ENCODE data around the gene NIPAL4.
"Not testable (repeated sequence)": the region's sequence is repeated elsewhere in the genome, so short reads cannot be mapped to it uniquely, and the experiment has no call there.

The NIPAL4 gene

GRCh38 chr5:157479166-157479565, 19.2 kb downstream of the NIPAL4 start:
- H3K27me3 ChIP-seq (ENCODE audit: control insufficient read depth, insufficient read depth, low read length), result no peaks in the 10 kb centered on the region
- H3K4me3 ChIP-seq (ENCODE audit: low read depth, low read length), result no peak overlapping the region
- no peaks in the 10 kb centered on the region for H3K9me3 ChIP-seq (ENCODE audit: control insufficient read depth, insufficient read depth, low read length)
- H3K9ac ChIP-seq (ENCODE audit: low read depth, low read length), result no peak overlapping the region
- no peaks in the 10 kb centered on the region for H3K36me3 ChIP-seq (ENCODE audit: control insufficient read depth, insufficient read depth, low read length)
- H3K4me1 ChIP-seq (ENCODE audit: control insufficient read depth, insufficient read depth, low read length), result no peaks in the 10 kb centered on the region

- no peak overlapping the region for H3K9ac ChIP-seq (ENCODE audit: low read depth, low read length)
- H3K27me3 ChIP-seq (ENCODE audit: control insufficient read depth, insufficient read depth, low read length), result no peaks in the 10 kb centered on the region
- no peak overlapping the region for H3K4me3 ChIP-seq (ENCODE audit: low read depth, low read length)
- H3K4me1 ChIP-seq (ENCODE audit: control insufficient read depth, insufficient read depth, low read length), result no peaks in the 10 kb centered on the region
- no peaks in the 10 kb centered on the region for H3K36me3 ChIP-seq (ENCODE audit: control insufficient read depth, insufficient read depth, low read length)
- no peaks in the 10 kb centered on the region for H3K9me3 ChIP-seq (ENCODE audit: control insufficient read depth, insufficient read depth, low read length)
Measured at GRCh38 chr5:157479612-157480510, 19.8 kb downstream of the NIPAL4 start.

- no peaks in the 10 kb centered on the region for H3K36me3 ChIP-seq (ENCODE audit: control insufficient read depth, insufficient read depth, low read length)
- H3K4me1 ChIP-seq (ENCODE audit: control insufficient read depth, insufficient read depth, low read length), result no peaks in the 10 kb centered on the region
- no peaks in the 10 kb centered on the region for H3K27me3 ChIP-seq (ENCODE audit: control insufficient read depth, insufficient read depth, low read length)
- no peaks in the 10 kb centered on the region for H3K9me3 ChIP-seq (ENCODE audit: control insufficient read depth, insufficient read depth, low read length)
- H3K9ac ChIP-seq (ENCODE audit: low read depth, low read length), result no peak overlapping the region
- no peak overlapping the region for H3K4me3 ChIP-seq (ENCODE audit: low read depth, low read length)
Measured at GRCh38 chr5:157481265-157481664, 21.3 kb downstream of the NIPAL4 start.

DNA sequence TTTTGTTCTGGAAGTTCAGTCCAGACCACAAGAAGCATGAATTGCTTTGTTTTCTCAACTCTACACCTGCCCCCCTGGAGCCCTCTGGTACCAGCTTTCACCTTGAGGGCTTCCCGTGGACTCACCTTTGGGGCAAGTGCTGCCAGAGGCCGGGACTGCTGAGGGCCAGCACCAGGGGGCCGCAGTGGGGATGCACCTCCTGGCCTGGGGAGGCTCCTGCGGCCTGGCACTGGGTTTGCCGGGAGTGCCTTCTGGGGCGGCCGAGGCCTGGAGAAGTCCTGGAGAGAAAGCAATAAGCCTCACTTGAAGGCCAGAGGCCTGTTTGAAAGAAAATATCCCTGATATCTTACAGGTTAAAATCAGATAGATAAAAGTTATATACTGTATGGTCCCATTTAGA, 21.7 kb downstream of the NIPAL4 start:
- H3K4me1 ChIP-seq (ENCODE audit: control insufficient read depth, insufficient read depth, low read length), result no peaks in the 10 kb centered on the region
- no peak overlapping the region for H3K9ac ChIP-seq (ENCODE audit: low read depth, low read length)
- no peaks in the 10 kb centered on the region for H3K36me3 ChIP-seq (ENCODE audit: control insufficient read depth, insufficient read depth, low read length)

DNA sequence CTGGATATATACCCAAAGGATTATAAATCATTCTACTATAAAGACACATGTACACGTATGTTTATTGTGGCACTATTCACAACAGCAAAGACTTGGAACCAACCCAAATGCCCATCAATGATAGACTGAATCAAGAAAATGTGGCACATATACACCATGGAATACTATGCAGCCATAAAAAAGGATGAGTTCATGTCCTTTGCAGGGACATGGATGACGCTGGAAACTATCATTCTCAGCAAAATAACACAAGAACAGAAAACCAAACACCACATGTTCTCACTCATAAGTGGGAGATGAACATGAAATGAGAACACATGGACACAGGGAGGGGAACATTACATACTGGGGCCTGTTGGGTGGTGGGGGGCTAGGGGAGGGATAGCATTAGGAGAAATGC, 22.7 kb downstream of the NIPAL4 start:
- not testable (repeated sequence) for H3K4me3 ChIP-seq (ENCODE audit: low read depth, low read length); H3K4me1 ChIP-seq (ENCODE audit: control insufficient read depth, insufficient read depth, low read length); H3K27me3 ChIP-seq (ENCODE audit: control insufficient read depth, insufficient read depth, low read length); H3K36me3 ChIP-seq (ENCODE audit: control insufficient read depth, insufficient read depth, low read length); H3K9ac ChIP-seq (ENCODE audit: low read depth, low read length); H3K9me3 ChIP-seq (ENCODE audit: control insufficient read depth, insufficient read depth, low read length)

More for the DNA sequence above, 21.7 kb downstream of the NIPAL4 start:
- Histone ChIP-seq H3K4me3 (ENCODE audit: low read depth, low read length) (no peak overlapping the region), H3K27me3 (ENCODE audit: control insufficient read depth, insufficient read depth, low read length) (no peaks in the 10 kb centered on the region), H3K9me3 (ENCODE audit: control insufficient read depth, insufficient read depth, low read length) (no peaks in the 10 kb centered on the region)

DNA sequence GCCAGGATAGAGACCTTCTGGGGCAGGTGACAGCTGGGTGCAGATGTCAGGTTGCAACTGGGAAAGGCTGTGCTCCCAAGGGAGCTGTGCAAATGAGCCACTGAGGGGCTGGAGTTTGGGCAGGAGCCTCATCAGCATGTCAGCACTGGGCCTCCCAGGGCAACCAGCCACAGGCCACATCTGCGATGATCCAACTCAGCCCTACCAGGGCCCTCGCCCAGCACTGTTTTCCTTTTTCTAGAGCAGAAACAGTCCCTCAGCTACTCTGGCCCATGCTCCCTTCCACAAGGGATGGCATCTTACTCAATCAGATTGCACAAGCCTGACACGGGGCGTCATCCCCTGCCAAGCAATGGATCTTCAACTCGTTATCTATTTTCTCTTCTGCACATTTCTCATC, 24.8 kb downstream of the NIPAL4 start:
- Histone ChIP-seq H3K9me3 (ENCODE audit: control insufficient read depth, insufficient read depth, low read length) (no peaks in the 10 kb centered on the region), H3K36me3 (ENCODE audit: control insufficient read depth, insufficient read depth, low read length) (no peaks in the 10 kb centered on the region), H3K4me3 (ENCODE audit: low read depth, low read length) (no peak overlapping the region), H3K9ac (ENCODE audit: low read depth, low read length) (no peak overlapping the region), H3K4me1 (ENCODE audit: control insufficient read depth, insufficient read depth, low read length) (no peaks in the 10 kb centered on the region), H3K27me3 (ENCODE audit: control insufficient read depth, insufficient read depth, low read length) (no peaks in the 10 kb centered on the region)

- H3K9ac ChIP-seq (ENCODE audit: low read depth, low read length), result no peak overlapping the region
- no peaks in the 10 kb centered on the region for H3K4me1 ChIP-seq (ENCODE audit: control insufficient read depth, insufficient read depth, low read length)
- H3K9me3 ChIP-seq (ENCODE audit: control insufficient read depth, insufficient read depth, low read length), result no peaks in the 10 kb centered on the region
- no peaks in the 10 kb centered on the region for H3K36me3 ChIP-seq (ENCODE audit: control insufficient read depth, insufficient read depth, low read length)
- no peak overlapping the region for H3K4me3 ChIP-seq (ENCODE audit: low read depth, low read length)
- no peaks in the 10 kb centered on the region for H3K27me3 ChIP-seq (ENCODE audit: control insufficient read depth, insufficient read depth, low read length)
Measured at GRCh38 chr5:157485340-157485739, 25.3 kb downstream of the NIPAL4 start.

GRCh38 chr5:157485811-157486210, 25.8 kb downstream of the NIPAL4 start:
- Histone ChIP-seq H3K4me1 (ENCODE audit: control insufficient read depth, insufficient read depth, low read length) (no peaks in the 10 kb centered on the region), H3K9me3 (ENCODE audit: control insufficient read depth, insufficient read depth, low read length) (no peaks in the 10 kb centered on the region), H3K9ac (ENCODE audit: low read depth, low read length) (no peak overlapping the region), H3K27me3 (ENCODE audit: control insufficient read depth, insufficient read depth, low read length) (no peaks in the 10 kb centered on the region), H3K4me3 (ENCODE audit: low read depth, low read length) (no peak overlapping the region), H3K36me3 (ENCODE audit: control insufficient read depth, insufficient read depth, low read length) (no peaks in the 10 kb centered on the region)

- Histone ChIP-seq H3K27me3 (ENCODE audit: control insufficient read depth, insufficient read depth, low read length) (no peaks in the 10 kb centered on the region), H3K9ac (ENCODE audit: low read depth, low read length) (no peak overlapping the region), H3K36me3 (ENCODE audit: control insufficient read depth, insufficient read depth, low read length) (no peaks in the 10 kb centered on the region), H3K9me3 (ENCODE audit: control insufficient read depth, insufficient read depth, low read length) (no peaks in the 10 kb centered on the region), H3K4me1 (ENCODE audit: control insufficient read depth, insufficient read depth, low read length) (no peaks in the 10 kb centered on the region), H3K4me3 (ENCODE audit: low read depth, low read length) (no peak overlapping the region)
Measured at GRCh38 chr5:157486221-157486681, 26.2 kb downstream of the NIPAL4 start.

GRCh38 chr5:157486861-157487260, 26.8 kb downstream of the NIPAL4 start:
- Histone ChIP-seq H3K27me3 (ENCODE audit: control insufficient read depth, insufficient read depth, low read length) (no peaks in the 10 kb centered on the region), H3K36me3 (ENCODE audit: control insufficient read depth, insufficient read depth, low read length) (no peaks in the 10 kb centered on the region), H3K4me3 (ENCODE audit: low read depth, low read length) (no peak overlapping the region), H3K9me3 (ENCODE audit: control insufficient read depth, insufficient read depth, low read length) (no peaks in the 10 kb centered on the region), H3K9ac (ENCODE audit: low read depth, low read length) (no peak overlapping the region), H3K4me1 (ENCODE audit: control insufficient read depth, insufficient read depth, low read length) (no peaks in the 10 kb centered on the region)

GRCh38 chr5:157487358-157487757, 27.3 kb downstream of the NIPAL4 start:
- no peak overlapping the region for H3K4me3 ChIP-seq (ENCODE audit: low read depth, low read length)
- no peak overlapping the region for H3K9ac ChIP-seq (ENCODE audit: low read depth, low read length)
- H3K4me1 ChIP-seq (ENCODE audit: control insufficient read depth, insufficient read depth, low read length), result no peaks in the 10 kb centered on the region
- H3K9me3 ChIP-seq (ENCODE audit: control insufficient read depth, insufficient read depth, low read length), result no peaks in the 10 kb centered on the region
- no peaks in the 10 kb centered on the region for H3K36me3 ChIP-seq (ENCODE audit: control insufficient read depth, insufficient read depth, low read length)
- no peaks in the 10 kb centered on the region for H3K27me3 ChIP-seq (ENCODE audit: control insufficient read depth, insufficient read depth, low read length)

DNA sequence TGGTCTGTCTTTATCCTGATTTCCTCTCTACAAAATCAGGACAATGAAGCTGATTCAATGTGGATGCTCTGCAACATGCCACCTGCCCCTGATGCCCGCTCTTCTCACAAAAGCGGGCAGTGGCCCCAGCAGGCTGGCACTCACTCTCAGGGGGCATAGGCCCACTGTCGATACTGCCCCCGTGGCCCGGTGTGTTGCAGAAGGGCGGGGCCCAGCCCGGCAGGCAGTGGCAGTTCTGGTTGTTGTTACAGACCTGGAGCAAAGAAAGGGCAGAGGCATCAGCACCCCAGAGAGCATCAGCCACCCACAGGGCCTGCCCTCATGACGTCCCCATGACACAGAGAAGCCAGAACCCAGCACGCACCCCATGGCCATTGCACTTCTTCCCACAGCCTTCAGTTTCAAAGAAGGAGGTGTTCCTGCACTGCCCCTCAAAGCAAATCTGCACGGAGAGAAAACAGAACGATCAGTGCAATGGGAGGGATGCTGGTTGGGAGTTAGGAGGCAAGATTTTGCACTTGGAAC, 31.5 kb downstream of the NIPAL4 start:
- Histone ChIP-seq H3K27me3 (ENCODE audit: control insufficient read depth, insufficient read depth, low read length) (no peaks in the 10 kb centered on the region), H3K9ac (ENCODE audit: low read depth, low read length) (no peak overlapping the region), H3K9me3 (ENCODE audit: control insufficient read depth, insufficient read depth, low read length) (no peaks in the 10 kb centered on the region), H3K4me1 (ENCODE audit: control insufficient read depth, insufficient read depth, low read length) (no peaks in the 10 kb centered on the region), H3K4me3 (ENCODE audit: low read depth, low read length) (no peak overlapping the region), H3K36me3 (ENCODE audit: control insufficient read depth, insufficient read depth, low read length) (no peaks in the 10 kb centered on the region)
